ENCODE results near the gene MAOB. TPM values are rescaled to one million over a fixed set of nuclear protein-coding genes. Genes with fewer than 3 reads are reported as not detected.
"Not testable (repeated sequence)": the region's sequence is repeated elsewhere in the genome, so short reads cannot be mapped to it uniquely, and the experiment has no call there.

MAOB gene
- total RNA-seq, 2 donors from 2014 or later = 15.6 to 33.5 TPM

DNA sequence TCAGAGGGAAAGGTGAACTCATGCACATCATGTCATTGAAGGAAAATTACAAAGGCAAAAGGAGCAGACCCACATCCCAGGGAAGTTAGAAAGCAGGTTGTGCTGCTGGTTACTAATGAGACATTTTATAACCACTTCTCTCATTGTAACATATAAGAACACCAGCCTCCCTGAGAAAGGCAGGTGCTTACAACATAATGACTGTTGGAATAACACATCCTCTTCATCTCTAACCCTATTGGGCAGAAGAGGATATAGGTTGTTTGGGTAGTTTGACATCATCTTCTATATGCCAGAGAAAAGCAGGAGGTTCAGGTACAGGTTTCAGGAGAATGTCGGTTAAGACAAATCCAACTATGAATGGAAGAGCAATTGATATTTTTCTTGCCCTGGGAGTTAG, 148.6 kb downstream of the MAOB start:
- TF ChIP-seq POLR2AphosphoS5 (IDR thresholded peaks at IDR 0.05) (no peak), POLR2A (IDR thresholded peaks at IDR 0.05) (no peak)
- TF ChIP-seq, protein P1, sequence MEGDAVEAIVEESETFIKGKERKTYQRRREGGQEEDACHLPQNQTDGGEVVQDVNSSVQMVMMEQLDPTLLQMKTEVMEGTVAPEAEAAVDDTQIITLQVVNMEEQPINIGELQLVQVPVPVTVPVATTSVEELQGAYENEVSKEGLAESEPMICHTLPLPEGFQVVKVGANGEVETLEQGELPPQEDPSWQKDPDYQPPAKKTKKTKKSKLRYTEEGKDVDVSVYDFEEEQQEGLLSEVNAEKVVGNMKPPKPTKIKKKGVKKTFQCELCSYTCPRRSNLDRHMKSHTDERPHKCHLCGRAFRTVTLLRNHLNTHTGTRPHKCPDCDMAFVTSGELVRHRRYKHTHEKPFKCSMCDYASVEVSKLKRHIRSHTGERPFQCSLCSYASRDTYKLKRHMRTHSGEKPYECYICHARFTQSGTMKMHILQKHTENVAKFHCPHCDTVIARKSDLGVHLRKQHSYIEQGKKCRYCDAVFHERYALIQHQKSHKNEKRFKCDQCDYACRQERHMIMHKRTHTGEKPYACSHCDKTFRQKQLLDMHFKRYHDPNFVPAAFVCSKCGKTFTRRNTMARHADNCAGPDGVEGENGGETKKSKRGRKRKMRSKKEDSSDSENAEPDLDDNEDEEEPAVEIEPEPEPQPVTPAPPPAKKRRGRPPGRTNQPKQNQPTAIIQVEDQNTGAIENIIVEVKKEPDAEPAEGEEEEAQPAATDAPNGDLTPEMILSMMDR (IDR thresholded peaks at IDR 0.05) = no peak
- no peaks in the 10 kb centered on the region for H3K9me3 ChIP-seq
- no peaks in the 10 kb centered on the region for H3K27me3 ChIP-seq (replicated peaks; ENCODE audit: insufficient read depth)
- DNase-seq (ENCODE audit: low spot score) = no peak
- intact Hi-C loops (cut with DNase I) = no loop called here
- no peak overlapping the region for H3K27ac ChIP-seq
- no peaks in the 10 kb centered on the region for H3K36me3 ChIP-seq
- no peak overlapping the region for H3K4me3 ChIP-seq
- no peaks in the 10 kb centered on the region for H3K4me1 ChIP-seq (replicated peaks)
- WGBS = 92% methylated on average over 1 of the region's 1 CpG

DNA sequence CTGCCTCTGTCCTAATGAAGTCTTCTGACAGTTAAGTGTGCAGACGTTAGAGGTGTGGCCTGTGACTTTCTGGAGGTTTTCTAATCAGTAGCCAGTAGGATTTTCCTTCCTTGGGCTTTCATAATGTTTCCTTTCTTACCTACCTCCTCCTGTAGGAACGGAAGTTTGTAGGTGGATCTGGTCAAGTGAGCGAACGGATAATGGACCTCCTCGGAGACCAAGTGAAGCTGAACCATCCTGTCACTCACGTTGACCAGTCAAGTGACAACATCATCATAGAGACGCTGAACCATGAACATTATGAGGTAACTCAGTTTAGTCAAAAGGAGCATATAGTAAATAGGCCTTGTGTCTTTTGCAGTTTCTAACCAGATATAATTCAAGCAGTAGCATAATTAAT, 151.2 kb downstream of the MAOB start:
- intact Hi-C loops (cut with DNase I) = no loop called here
- Histone ChIP-seq H3K27ac (no peak overlapping the region), H3K4me1 (replicated peaks) (no peaks in the 10 kb centered on the region), H3K27me3 (replicated peaks; ENCODE audit: insufficient read depth) (no peaks in the 10 kb centered on the region), H3K9me3 (no peaks in the 10 kb centered on the region), H3K4me3 (no peak overlapping the region), H3K36me3 (no peaks in the 10 kb centered on the region)
- TF ChIP-seq POLR2A (IDR thresholded peaks at IDR 0.05) = no peak
- TF ChIP-seq, protein P1 (IDR thresholded peaks at IDR 0.05) = no peak
- no peak for TF ChIP-seq POLR2AphosphoS5 (IDR thresholded peaks at IDR 0.05)
- DNase-seq (ENCODE audit: low spot score) = no peak
- WGBS = 97% methylated on average over 7 of the region's 7 CpGs

DNA sequence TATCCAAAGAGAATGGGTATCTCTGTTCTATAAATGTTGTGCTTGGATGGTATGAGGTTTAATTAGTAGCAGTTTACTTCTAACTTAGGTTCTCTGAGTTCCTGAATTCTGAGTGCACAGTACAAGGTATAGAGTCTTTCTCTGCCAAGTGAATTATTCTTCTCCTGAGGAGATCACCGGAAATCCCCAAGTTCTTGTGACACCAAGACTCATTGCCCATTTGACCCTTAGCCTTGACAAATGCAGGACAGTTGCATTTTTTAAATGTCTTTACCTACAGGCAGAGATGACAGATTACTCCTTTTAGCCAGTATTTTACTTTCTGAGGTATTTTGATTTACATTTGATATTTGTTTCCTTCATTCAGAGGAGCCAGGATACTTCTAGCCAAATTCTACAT, 153.3 kb downstream of the MAOB start:
- Histone ChIP-seq H3K9me3 (no peaks in the 10 kb centered on the region), H3K36me3 (no peaks in the 10 kb centered on the region), H3K4me1 (replicated peaks) (no peaks in the 10 kb centered on the region), H3K4me3 (no peak overlapping the region), H3K27me3 (replicated peaks; ENCODE audit: insufficient read depth) (no peaks in the 10 kb centered on the region), H3K27ac (no peak overlapping the region)
- WGBS = 95% methylated on average over 1 of the region's 1 CpG
- TF ChIP-seq POLR2A (IDR thresholded peaks at IDR 0.05) (no peak), POLR2AphosphoS5 (IDR thresholded peaks at IDR 0.05) (no peak)
- TF ChIP-seq, protein P1 (IDR thresholded peaks at IDR 0.05) = no peak
- no peak for DNase-seq (ENCODE audit: low spot score)
- intact Hi-C loops (cut with DNase I) = no loop called here

DNA sequence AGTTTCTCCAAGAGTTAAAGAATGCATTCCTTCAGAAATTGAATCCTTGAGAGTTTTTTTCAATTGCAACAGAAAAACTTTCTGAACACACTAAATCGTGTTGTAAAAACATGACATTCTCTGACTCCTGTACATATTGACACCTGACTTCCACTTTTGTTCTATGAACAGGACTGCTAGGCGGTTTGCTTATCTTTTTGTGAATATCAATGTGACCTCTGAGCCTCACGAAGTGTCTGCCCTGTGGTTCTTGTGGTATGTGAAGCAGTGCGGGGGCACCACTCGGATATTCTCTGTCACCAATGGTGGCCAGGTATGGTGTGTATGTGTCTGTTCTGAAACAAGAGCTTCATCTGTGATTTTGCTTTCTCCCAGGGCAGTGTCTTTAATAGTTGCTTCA, 154.2 kb downstream of the MAOB start:
- WGBS = 73% methylated on average over 5 of the region's 5 CpGs
- Histone ChIP-seq H3K4me1 (replicated peaks) (no peaks in the 10 kb centered on the region), H3K36me3 (no peaks in the 10 kb centered on the region), H3K9me3 (no peaks in the 10 kb centered on the region), H3K27ac (no peak overlapping the region), H3K4me3 (no peak overlapping the region), H3K27me3 (replicated peaks; ENCODE audit: insufficient read depth) (no peaks in the 10 kb centered on the region)
- intact Hi-C loops (cut with DNase I) = no loop called here
- TF ChIP-seq, protein P1 (IDR thresholded peaks at IDR 0.05) = no peak
- TF ChIP-seq POLR2AphosphoS5 (IDR thresholded peaks at IDR 0.05) = no peak
- no peak for TF ChIP-seq POLR2A (IDR thresholded peaks at IDR 0.05)
- no peak for DNase-seq (ENCODE audit: low spot score)

DNA sequence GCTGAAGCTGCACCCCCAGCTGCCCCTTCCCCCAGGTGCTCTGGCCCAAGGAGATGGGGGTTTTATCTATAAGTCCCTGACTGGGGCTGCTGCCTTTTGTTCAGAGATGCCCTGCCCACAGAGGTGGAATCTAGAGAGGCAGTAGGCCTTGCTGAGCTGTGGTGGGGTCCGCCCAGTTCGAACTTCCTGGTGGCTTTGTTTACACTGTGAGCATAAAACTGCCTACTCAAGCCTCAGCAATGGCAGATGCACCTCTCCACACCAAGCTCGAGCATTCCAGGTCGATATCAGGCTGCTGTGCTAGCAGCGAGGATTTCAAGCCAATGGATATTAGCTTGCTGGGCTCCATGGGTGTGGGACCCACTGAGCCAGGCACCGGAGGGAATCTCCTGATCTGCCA, 155.0 kb downstream of the MAOB start:
- intact Hi-C loops (cut with DNase I); H3K27ac ChIP-seq; H3K36me3 ChIP-seq; H3K9me3 ChIP-seq; H3K27me3 ChIP-seq (replicated peaks; ENCODE audit: insufficient read depth); DNase-seq (ENCODE audit: low spot score); H3K4me3 ChIP-seq; H3K4me1 ChIP-seq (replicated peaks): not testable (repeated sequence)
- WGBS = no CpG with 5 or more reads among the region's 6 CpGs

DNA sequence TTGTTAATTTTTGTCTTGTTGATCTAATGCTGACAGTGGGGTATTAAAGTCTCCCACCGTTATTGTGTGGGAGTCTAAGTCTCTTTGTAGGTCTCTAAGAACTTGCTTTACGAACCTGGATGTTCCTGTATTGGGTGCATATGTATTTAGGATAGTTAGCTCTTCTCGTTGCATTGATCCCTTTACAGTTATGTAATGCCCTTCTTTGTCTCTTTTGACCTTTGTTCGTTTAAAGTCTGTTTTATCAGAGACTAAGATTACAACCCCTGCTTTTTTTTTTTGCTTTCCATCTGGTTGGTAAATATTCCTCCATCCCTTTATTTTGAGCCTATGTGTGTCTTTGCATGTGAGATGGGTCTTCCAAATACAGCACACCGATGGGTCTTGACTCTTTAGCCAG, 157.0 kb downstream of the MAOB start:
- H3K4me1 ChIP-seq (replicated peaks); intact Hi-C loops (cut with DNase I); H3K36me3 ChIP-seq; H3K9me3 ChIP-seq; DNase-seq (ENCODE audit: low spot score); H3K27ac ChIP-seq; H3K4me3 ChIP-seq; H3K27me3 ChIP-seq (replicated peaks; ENCODE audit: insufficient read depth): not testable (repeated sequence)
- WGBS = 96% methylated on average over 5 of the region's 5 CpGs
